Measurements from ENCODE around the gene NRROS.

- TF ChIP-seq CTCF (conservative IDR thresholded peaks at IDR 0.05) (no peak), ZFX (IDR thresholded peaks at IDR 0.05) (no peak)
Observed at GRCh38 chr3:196633555-196634151, 5.8 kb upstream of the NRROS start.

All from C4-2B (cell line).